HG03460 (cell line): Measurements from ENCODE around the gene COL16A1.

ENCODE experiments used
- ATAC-seq: cut with Tn5 transposase; IDR thresholded peaks from one replicate; pipeline ENCODE4 v1.9.1; 2021; ENCODE audit not compliant: unreplicated experiment

The COL16A1 gene

DNA sequence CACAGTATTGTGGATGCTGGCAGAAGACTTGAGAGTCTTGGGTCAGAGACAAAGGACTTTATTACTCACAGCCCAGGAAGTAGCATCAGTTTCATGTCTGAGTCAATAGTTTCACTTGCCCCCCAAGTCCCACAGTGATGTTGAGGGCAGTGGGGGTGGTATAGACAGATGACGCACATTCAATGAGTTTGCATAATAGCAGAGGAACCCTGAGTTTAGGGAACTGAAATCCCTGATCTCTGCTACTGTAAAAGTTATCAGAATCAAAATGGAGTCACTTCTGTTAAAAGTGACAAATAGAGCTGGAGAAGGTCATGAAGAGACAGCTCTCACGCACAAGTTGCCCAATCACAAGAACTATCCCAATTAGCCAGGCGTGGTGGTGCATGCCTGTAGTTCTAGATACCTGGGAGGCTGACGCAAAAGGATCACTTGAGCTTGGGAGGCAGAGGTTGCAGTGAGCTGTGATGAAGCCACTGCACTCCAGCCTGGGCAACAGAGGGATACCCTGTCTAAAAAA is 97.8 kb downstream of the COL16A1 start:
- ATAC-seq, result peak; percentile 96
